ENCODE results near the gene ERBB2.

ERBB2 gene

GRCh38 chr17:39699818-39700147, at the start of gene ERBB2:
TSS of gene ERBB2 (plus strand) at chr17:39700064. CDS start at chr17:39700239, 175 bp downstream.
- DNase-seq, result no peak

GRCh38 chr17:39650121-39650579, 49.7 kb upstream of the ERBB2 start:
- DNase-seq, result no peak

- no peak for DNase-seq
Observed at GRCh38 chr17:39651923-39652586, 47.8 kb upstream of the ERBB2 start.

- DNase-seq, result no peak
Observed at GRCh38 chr17:39652587-39653315, 47.1 kb upstream of the ERBB2 start.

- DNase-seq, result no peak
Observed at GRCh38 chr17:39653316-39653661, 46.6 kb upstream of the ERBB2 start.

- DNase-seq, result peak in 1 of 2 experiments; percentile 44
Observed at GRCh38 chr17:39653662-39654331, 46.1 kb upstream of the ERBB2 start.

GRCh38 chr17:39655105-39655504, 44.8 kb upstream of the ERBB2 start:
- DNase-seq, result no peak

GRCh38 chr17:39658346-39658745, 41.5 kb upstream of the ERBB2 start:
- DNase-seq, result no peak

GRCh38 chr17:39658760-39659159, 41.1 kb upstream of the ERBB2 start:
- DNase-seq, result no peak

GRCh38 chr17:39659279-39660010, 40.4 kb upstream of the ERBB2 start:
- DNase-seq, result no peak

GRCh38 chr17:39660011-39660360, 39.9 kb upstream of the ERBB2 start:
- DNase-seq, result no peak

- DNase-seq, result no peak
Observed at GRCh38 chr17:39660397-39661385, 39.2 kb upstream of the ERBB2 start.

GRCh38 chr17:39661744-39662541, 37.9 kb upstream of the ERBB2 start:
- no peak for DNase-seq

GRCh38 chr17:39662551-39663339, 37.1 kb upstream of the ERBB2 start:
- DNase-seq, result no peak

- no peak for DNase-seq
Observed at GRCh38 chr17:39663340-39663687, 36.5 kb upstream of the ERBB2 start.

GRCh38 chr17:39663688-39664580, 35.9 kb upstream of the ERBB2 start:
- no peak for DNase-seq

- no peak for DNase-seq
Observed at GRCh38 chr17:39664581-39665561, 35.0 kb upstream of the ERBB2 start, which contains the start of gene TCAP. TSS of gene TCAP (plus strand) at chr17:39665349. CDS start at chr17:39665360, 11 bp downstream.

- DNase-seq, result no peak
Observed at GRCh38 chr17:39665642-39666224, 34.1 kb upstream of the ERBB2 start.
